HG03439 (cell line): ENCODE measurements around the gene CCDC71L.
"Not testable (repeated sequence)": the region's sequence is repeated elsewhere in the genome, so short reads cannot be mapped to it uniquely, and the experiment has no call there.

Experiments used
- ATAC-seq: cut with Tn5 transposase; IDR thresholded peaks from one replicate; pipeline ENCODE4 v1.9.1; 2021; ENCODE audit warnings: mild to moderate bottlenecking, moderate library complexity; ENCODE audit not compliant: unreplicated experiment

The CCDC71L gene

GRCh38 chr7:106660862-106661720 lies at the start of gene CCDC71L:
Gene CCDC71L, minus strand, starts transcription at chr7:106661158. Its CDS starts 262 bp downstream, at chr7:106660896.
- peak; percentile 74 for ATAC-seq

GRCh38 chr7:106709604-106710003 lies 48.6 kb upstream of the CCDC71L start:
- not testable (repeated sequence) for ATAC-seq

- no peak for ATAC-seq
Measured at GRCh38 chr7:106704000-106704840, 43.3 kb upstream of the CCDC71L start.

GRCh38 chr7:106693677-106694353 lies 32.9 kb upstream of the CCDC71L start:
- no peak for ATAC-seq

DNA sequence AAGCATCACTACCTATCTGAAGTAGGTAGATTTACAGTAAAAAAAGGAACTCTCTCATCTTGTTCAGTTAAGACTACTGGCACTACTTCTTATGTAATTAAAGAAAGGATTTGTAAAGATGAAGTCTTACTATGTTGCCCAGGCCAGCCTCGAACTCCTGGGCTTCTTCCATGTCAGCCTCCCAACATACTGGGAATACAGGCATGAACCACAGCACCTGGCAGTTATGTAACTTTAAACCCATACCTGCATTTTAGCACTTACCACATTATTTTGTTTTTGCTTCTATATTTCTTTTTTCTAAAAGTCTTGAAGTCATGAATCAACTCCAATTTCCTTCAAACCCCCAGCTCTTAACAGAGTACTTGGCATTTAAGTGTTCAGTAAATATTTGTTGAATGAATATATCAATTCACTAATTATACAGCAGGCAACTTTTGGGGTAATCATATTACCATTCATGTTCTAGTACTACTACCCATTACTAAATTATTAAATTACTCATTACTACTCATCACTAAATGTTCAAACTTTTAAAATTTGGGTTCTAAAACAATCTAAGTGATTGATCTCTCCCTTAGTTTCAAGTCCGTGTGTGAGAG lies 31.6 kb upstream of the CCDC71L start:
- no peak for ATAC-seq

- ATAC-seq = not testable (repeated sequence)
Measured at GRCh38 chr7:106688161-106688560, 27.2 kb upstream of the CCDC71L start.

- no peak for ATAC-seq
Measured at GRCh38 chr7:106683941-106684340, 23.0 kb upstream of the CCDC71L start.

DNA sequence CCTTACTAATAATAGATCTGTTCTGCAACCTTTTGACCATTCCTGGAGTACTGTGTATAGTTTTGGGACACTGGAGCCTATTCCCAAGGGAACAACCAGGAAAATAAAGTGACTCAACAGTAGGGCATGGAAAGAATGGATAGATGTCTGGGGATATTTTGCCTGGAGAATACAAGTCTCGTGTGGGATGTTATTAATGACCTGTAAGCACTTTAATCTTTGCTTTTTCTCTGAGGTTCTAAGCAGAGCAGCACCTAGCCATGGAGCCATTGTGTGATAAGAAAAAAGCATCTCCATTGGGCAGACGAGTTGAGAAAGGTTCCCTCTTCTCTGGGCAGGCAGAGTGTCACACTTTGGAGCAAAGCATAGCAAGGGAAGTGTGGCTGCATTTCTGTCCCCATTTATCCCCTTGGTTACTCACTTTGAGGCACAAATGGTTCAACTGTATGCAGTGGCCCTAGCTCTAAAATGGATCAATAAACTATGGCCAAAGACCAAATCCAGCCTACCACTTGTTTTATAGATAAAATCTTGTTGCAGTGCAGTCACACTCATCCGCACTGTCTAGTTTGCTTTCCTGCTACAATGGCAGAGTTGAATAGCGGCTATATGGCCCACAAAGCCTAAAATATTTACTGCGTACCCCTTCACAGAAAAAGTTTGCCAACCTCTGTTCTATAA lies 21.0 kb upstream of the CCDC71L start:
- no peak for ATAC-seq

DNA sequence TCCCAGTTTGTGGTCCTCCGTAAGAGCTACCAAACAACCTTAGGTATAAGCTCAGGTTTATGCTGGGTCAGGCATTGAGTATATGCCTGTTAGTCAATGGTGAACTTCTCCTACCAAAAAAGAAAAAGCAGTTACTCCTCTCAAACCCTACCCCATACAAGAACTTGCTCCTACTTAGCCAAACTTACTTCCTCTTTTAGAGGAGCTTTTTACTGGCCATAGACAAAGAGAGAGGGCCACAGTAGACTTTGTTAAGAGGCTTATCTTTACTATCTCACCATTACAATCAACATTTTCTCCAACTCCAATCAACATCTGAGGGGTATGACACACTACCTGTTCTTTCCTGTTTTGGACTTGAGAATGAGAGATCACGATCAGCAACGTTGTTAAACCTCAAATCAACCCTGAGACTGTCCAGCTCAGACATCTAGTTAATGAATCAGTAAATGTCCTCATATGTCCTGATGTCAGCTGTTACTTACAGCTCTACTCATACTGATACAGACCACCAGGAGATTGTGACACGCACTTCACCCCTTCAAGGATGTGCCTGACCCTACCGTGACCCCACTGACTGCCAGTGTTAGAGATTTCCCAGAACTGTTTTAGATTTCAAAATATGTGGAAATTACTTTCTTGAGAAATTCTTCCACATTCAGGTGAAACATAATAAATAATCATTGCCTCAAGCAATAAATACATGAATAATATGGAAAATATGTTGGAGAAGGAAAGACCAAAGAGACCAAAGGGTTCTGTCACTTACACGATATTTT lies 18.4 kb upstream of the CCDC71L start:
- no peak for ATAC-seq

DNA sequence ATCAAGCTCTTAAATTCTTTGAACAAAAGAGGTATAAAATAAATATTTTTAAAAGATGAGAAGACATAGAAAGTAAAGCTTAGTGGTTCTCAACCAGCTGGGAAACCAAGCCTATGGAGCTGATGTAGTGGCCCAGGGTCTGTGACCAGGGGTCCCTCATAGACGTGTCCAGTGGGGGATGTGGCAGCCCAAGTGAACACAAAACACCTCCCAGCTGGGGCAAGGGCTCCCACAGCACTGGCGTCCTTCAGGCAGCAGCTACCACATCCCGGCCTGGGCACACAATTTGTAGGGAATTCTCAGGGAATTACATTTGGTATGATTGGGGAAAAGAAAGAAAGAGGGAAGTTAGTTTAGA lies 17.8 kb upstream of the CCDC71L start:
- ATAC-seq = no peak

DNA sequence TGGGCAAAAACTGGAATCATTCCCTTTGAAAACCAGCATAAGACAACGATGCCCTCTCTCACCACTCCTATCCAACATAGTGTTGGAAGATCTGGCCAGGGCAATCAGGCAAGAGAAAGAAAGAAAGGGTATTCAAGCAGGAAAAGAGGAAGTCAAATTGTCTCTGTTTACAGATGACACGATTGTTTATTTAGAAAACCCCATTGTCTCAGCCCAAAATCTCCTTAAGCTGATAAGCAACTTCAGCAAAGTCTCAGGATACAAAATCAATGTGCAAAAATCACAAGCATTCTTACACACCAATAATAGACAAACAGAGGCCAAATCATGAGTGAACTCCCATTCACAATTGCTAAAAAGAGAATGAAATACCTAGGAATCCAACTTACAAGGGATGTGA lies 15.5 kb upstream of the CCDC71L start:
- ATAC-seq = not testable (repeated sequence)

DNA sequence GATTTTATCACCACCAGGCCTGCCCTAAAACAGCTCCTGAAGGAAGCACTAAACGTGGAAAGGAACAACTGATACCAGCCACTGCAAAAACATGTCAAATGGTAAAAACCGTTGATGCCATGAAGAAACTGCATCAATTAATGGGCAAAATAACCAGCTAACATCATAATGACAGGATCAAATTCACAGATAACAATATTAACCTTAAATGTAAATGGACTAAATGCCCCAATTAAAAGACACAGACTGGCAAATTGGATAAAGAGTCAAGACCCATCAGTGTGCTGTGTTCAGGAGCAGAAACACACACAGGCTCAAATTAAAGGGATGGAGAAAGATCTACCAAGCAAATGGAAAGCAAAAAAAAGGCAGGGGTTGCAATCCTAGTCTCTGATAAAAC lies 12.7 kb upstream of the CCDC71L start:
- ATAC-seq = not testable (repeated sequence)

- not testable (repeated sequence) for ATAC-seq
Measured at GRCh38 chr7:106671930-106672329, 11.0 kb upstream of the CCDC71L start.

DNA sequence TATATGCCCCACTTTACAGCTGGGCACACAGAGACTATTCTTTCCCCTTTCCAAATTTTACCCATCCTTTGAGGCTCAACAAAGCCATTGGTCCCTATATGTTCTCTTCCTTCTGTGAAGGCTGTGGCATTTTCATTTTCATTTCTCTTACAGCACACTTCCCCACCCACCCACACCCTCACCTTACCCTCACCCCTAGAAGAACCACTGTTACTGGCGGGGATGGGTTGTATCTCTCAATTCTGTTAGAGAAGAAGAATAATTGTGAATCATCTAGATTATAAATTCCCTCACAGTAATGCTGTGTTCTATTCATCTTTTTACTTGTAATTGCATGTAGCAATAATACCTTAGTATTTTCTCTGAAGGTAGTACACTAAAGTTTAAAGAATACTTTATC lies 10.2 kb upstream of the CCDC71L start:
- no peak for ATAC-seq

DNA sequence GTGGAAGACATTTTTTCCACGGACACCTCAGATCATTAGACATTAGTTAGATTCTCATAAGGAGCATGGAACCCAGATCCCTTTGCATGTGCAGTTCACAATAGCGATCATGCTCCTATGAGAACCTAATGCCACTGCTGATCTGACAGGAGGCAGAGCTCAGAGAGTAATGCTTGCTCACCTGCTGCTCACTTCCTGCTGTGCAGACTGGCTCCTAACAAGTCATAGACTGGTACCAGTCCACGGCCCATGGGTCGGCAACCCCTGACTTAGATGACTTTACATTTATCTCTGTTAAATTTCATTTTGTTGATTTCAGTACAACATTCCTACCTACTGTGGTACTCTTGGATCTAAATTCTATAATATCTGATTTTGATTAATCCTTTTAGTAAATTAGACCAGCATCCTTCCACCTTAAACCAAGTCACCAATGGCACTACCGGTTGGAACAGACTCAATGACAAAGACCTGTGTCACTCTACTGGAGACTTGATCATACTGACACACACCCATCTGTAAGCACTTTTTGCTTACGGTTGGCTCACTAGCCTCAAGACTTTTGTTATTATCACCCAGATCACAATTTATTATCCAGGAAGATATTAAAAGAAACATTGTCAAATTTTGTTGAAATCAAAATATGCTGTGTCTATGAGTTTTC lies 8.0 kb upstream of the CCDC71L start:
- ATAC-seq = no peak

- no peak for ATAC-seq
Measured at GRCh38 chr7:106666353-106666752, 5.4 kb upstream of the CCDC71L start.

DNA sequence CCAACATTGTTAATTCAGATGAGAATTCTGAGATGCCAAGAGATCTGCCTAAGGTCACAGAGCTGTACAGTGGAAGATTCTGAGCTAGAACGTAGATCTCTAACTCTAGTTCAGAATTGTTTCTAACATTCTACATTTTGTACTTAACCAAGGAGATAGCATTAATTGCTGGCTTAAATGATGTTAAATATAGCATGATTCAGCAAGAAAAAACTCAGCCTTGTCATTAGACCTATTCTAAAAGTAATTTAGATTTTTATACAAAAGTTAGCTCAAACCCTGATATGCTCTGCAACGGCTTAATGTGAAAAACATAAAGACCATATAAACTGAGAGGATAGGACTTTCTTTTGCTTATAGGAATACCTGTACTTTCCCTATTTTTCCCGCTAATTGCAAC lies 3.4 kb upstream of the CCDC71L start:
- ATAC-seq = no peak

GRCh38 chr7:106659963-106660861 lies 746 bp downstream of the CCDC71L start:
- ATAC-seq = peak; percentile 59
